COLO668 (cell line): Measurements from ENCODE around the gene RPE65.
"Not testable (repeated sequence)": the region's sequence is repeated elsewhere in the genome, so short reads cannot be mapped to it uniquely, and the experiment has no call there.

Source experiments
- DNase-seq: peaks from one replicate; lab custom pipeline; 2025; ENCODE audit not compliant: unreplicated experiment; lab: John Stamatoyannopoulos, UW

The RPE65 gene

DNA sequence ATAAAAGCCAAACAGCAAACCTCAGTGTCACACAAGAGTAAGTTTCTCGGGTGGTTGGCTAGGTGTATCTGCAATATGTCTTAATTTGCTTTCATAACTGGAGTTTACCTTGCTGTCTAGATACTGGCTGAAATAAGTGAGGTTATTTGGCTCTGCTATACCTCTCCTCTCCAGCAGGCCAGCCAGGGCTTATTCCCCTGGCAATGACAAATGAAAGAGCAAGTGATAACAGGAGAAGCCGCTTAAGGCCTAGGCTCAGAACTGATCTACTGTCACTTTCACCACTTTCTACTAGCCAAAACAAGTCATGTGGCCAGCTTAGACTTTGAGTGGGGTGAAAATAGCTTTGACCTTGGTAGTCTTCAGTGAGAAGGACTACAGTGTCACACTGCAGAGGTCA, 4.8 kb upstream of the RPE65 start:
- DNase-seq = no peak

DNA sequence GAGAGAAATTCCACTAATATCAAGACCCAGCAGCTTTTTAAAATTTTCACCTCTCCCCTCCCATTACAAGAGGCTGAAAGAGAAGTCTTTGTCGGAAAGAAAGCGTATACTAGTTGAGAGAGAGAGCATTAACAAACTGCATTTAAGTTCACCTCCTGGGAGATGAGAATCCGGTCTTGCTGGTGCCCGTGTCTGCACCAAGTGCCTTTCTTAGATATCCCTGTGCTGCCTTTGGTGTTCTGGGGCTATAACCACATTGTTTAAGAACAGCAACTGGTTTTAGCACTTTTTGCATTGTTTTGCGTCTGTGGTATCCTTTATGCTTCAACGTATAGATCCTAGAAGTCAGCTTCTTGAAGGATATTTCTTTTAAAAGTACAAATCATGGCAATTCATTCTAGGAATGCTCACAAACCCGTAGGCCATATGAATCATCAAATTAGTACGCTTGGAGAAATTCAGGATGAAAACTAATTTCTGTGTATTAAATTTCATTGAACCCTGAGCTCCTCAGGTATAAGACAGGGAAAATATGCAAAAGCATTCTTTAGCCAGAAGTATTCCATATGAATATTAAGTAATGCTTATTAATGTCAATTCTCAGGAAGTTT, 3.4 kb upstream of the RPE65 start:
- DNase-seq = no peak

DNA sequence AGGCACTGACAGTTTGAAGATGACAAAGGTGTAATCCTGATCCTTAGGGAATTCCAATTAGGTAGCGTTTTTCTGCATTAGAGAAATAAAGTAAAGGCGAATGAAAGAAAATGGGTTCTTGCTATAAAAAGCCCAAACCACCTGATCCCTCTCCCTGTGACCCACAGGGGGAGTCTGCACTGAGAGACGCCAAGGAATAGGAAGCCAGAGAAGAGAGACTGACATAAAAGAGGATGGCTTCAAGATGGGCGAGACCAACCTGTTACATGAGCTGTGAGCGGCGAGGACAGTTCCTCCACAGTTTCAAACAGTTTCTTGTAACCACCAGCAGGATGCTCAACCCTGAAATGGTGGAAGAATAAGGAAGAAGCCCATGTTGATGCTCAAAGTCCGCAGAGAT, 1.4 kb downstream of the RPE65 start:
- DNase-seq = no peak

DNA sequence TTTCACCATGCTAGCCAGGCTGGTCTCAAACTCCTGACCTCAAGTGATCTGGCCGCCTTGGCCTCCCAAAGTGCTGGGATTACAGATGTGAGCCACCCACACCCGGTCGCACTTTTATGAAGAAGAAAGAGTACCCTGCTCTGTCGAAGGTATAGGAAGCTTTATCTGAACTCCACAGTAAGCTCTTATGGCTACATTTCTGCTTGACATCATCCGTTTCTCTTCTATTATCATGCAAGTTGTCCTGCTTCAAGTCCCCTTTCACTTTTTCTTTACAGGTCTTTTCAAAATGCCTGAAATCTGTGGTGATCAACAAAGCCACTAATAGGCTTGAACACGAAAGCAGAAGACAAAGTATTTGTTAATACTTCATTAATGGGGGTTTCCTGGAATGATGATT, 4.0 kb downstream of the RPE65 start:
- DNase-seq = no peak

DNA sequence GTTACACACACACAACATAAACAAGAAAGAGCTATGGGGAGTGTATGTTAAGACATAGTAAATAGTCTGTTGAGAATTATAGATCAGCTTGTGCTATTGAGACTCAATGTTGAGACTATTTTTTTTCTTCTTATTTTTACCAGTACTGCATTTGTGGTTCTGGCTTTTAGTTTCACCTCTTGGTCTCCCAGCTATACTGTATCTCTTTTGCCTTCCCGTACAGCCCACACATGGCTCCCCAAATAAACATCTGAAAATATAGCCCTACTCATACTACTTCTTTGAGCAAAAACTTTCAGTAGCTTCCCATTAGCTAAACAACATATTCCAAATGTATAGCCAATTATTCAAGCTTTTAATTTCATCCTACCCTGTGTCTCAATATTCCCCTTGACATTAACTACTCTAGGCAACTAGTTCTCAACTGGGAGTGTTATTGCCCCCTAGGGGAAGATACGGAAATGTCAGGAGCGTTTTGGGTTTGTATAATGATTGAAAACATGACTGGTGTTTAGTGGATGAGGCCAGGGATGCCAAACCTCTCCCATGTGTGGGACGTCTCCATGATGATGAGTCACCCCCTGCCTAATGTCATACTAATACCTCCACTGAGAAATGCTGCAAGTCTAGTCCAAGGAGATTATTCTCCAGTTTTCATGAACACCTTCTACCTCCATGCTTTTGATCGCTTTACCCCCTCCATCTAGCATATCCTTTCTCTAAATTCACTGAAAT, 6.8 kb downstream of the RPE65 start:
- peak; percentile 42 for DNase-seq

DNA sequence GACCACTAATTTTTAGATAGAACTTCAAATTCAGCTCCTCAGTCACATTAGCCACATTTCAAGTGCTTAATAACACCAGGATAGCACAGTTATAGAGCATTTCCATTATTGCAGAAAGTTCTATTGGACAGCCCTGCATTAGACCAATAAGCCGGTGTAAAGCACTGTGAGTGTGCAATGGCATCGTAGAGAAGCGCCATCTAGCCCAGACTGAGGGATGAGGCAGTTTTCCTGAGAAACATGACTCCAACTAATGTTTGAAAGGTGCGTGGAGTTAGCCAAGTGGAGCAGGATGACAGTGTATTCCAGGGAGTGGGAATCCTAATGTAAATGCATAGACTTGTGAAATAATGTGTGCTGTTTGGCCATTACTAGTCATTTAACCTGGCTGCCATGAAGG, 7.7 kb downstream of the RPE65 start:
- DNase-seq = no peak

DNA sequence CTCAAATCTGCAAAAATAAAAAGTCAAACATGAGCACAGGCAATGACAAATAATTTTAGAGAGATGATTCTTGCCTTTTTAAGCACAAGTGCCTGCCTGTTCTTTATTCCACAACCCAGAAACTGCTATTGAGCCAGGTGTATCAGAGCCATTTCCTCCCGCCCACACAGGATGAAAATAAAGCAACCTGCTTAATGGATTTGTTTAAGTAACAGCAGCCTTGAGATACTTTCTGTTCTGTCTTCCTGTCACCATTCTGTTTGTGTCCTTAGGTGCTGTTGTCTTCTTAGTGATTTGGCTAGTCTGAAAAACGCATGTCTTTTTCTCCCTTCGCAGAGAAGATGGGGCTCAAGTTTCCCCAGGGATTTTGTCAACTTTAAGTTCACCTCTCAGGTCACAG, 11.4 kb downstream of the RPE65 start:
- DNase-seq = no peak

DNA sequence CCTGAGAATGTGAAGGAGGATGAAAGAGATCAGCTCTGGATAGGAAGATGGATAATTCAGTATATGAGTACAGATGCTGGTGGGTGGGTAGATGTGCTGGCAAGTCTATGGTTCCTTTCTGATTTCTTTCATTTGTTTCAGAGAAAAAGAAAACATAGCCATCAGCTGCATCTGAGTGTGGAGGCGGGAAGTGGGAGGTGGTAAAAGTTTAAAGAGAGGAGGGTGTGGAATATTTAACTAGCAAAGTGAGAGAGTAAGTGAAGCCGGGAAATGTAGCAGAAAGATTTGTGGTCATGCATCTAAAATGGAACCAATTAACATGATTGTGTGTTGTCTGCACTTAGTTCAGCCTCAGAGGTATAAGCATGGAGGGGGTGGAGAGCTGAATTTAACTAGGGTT, 16.4 kb downstream of the RPE65 start:
- DNase-seq = no peak

DNA sequence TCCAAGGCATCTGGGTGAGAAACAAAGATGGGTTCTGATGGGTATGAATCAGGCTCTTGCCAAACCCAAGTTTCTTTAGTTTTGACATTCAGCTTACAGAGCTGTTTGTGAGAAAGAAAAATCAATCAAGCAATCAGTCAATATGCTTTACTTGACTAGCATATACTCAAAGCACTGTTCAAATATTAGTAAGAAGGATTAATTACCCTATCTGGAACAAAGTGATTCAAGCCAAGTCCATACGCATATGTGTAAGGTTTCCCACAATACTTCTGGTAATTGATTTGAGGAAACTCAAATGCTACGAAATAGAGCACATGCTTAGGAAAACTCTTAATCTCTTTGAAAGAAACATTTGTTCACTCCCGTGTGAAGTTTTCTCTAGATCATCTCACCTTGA, 18.7 kb downstream of the RPE65 start:
- DNase-seq = no peak

DNA sequence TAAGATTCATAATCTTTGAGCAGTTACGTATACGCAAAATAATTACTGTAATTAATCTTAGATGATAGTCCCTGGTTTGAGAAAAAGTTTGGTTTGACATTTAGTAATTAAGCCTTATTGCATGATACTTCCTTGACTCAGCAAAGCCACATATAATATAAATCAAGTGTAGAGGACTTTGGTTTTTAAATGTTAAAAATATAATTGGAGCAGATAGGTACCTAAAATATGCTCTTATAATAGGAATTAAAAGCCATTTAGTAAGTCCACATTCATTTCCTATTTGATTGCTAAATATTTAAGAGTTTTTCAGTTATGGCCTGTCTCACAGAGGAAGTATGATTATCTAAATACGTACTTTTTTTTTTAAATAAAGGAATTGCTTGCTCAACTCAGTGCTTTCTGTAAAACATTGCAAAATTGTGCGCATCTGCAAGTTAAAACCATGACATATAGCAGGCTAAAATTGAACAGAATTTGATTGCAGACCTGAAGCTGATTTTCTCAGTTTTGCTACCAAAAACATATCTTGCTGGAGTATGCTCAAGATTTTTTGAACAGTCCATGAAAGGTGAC, 20.4 kb downstream of the RPE65 start:
- DNase-seq = no peak

DNA sequence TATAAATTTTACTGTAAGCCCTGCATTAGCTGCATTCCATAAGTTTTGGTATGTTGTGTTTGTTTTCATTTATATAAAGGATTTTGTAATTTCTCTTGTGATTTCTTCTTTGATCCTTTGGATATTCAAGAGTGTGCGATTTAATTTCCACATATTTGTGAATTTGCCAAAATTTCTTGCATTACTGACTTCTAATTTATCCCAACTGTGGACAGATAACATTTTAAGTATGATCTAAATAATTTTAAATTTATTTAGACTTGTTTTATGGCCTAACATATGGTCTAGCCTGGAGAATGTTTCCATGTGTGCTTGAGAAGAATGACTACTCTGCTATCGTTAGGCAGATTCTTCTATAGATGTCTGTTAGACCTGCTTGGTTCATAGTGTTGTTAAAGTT, 23.2 kb downstream of the RPE65 start:
- DNase-seq = no peak

DNA sequence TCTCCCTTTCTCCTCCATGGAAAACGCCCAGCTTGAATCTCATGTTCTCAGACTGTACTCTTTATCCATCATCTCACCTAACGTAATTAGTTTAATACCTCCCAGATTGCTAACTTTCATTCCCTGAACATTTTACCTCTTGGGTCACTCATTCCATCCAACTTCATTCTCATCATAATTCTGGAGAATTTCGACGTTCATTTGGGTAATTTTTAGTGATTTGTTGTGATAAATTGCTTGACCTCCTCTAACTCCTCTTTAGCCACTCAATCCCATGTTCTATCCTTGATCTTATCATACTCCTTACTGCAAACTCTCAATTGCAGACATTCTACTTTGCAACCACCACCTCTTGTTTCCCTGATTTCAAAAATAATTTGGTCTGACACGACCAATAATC, 28.4 kb downstream of the RPE65 start:
- no peak for DNase-seq

DNA sequence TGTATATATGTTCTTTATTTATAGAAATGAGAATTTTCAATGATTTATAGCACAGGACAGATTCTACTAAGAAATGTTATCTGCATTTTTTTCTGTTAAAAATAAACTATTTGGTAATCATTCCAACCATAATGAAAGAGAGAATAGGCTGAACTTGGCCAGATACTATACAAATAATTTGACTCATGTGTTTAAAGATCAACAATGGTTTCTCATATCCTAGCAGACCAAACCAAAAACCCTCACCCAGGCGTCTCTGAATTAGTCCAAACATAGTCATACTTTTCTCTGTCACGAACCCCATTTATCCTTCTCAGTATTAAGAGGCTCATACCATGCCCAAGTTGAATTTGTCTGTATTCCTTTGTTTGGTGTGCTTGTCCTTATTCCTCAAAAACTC, 40.3 kb downstream of the RPE65 start:
- DNase-seq = no peak

DNA sequence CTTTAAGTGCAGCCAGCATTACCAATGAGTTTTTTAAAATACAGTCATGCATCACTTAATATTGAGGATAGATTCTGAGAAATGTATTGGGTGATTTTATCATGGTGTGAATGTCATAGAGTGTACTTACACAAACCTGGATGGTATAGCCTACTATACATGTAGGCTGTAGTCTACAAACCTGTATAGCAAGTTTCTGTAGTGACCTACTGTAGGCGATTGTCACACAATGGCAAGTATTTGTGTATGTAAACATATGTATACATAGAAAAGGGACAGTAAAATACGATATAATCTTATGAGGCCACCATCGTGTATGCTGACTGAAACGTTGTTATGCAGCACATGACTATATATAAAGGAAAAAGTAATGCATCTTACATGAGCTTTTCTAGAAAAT, 48.2 kb downstream of the RPE65 start:
- DNase-seq = no peak

DNA sequence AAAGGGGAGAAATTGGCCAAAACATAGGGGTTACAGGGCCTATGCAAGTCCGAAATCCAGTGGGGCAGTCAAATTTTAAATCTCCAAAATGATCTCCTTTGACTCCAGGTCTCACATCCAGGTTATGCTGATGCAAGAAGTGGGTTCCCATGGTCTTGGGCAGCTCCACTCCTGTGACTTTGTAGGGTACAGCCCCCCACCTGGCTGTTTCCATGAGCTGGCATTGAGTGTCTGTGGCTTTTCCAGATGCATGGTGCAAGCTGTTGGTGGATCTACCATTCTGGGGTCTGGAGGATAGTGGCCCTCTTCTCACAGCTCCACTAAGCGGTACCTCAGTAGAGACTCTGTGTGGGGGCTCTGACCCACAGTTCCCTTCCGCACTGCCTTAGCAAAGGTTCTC, 54.2 kb downstream of the RPE65 start:
- DNase-seq = not testable (repeated sequence)

DNA sequence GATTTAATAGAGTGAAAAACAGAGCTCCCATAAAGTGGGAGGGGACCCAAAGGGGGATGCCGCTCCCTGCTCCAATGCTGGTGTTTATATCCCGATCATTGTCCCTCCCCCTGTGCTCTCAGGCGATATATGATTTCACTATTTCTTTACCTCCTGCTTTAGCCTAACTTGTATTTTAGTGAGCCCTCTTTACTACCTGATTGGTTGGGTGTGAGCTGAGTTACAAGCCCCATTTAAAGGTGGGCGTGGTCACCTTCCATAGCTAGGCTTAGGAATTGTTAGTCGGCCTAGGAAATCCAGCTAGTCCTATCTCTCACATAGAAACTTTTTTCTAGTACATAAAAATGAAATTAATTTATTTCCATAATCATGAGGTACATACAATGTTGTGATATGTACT, 57.3 kb downstream of the RPE65 start:
- DNase-seq = not testable (repeated sequence)

DNA sequence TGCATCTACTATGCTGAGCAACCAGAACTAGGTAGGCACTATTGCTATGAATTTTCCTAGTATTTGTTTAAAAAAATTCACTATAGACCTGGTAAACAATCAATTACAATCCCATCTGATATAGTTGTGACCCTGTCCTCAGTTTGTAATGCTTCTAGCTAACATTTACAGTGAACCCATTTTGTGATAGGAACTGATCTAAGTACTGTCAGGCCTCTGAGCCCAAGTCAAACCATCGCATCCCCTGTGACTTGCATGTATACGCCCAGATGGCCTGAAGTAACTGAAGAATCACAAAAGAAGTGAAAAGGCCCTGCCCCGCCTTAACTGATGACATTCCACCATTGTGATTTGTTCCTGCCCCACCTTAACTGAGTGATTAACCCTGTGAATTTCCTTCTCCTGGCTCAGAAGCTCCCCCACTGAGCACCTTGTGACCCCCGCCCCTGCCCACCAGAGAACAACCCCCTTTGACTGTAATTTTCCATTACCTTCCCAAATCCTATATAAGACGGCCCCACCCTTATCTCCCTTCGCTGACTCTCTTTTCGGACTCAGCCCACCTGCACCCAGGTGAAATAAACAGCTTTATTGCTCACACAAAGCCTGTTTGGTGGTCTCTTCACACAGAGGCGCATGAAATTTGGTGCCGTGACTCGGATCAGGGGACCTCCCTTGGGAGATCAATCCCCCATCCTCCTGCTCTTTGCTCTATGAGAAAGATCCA, 63.8 kb downstream of the RPE65 start:
- DNase-seq = not testable (repeated sequence)

DNA sequence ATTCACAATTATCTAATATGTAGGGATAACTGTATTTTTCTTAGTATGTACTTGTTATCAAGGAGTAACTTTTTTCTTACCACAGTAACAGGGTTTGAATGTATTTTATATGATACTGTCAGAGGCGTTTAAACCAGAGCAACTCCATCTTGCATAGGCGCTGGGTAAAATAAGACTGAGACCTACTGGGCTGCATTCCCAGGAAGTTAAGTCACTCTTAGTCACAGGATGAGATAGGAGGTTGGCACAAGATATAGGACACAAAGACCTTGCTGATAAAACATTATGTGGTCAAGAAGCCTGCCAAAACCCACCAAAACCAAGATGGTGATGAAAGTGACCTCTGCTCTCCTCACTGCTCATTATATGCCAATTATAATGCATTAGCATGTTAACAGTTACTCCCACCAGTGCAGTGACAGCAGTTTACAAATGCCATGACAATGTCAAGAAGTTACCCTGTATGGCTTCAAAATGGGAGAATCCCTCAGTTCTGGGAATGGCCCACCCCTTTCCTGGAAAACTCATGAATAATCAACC, 64.8 kb downstream of the RPE65 start:
- DNase-seq = no peak

DNA sequence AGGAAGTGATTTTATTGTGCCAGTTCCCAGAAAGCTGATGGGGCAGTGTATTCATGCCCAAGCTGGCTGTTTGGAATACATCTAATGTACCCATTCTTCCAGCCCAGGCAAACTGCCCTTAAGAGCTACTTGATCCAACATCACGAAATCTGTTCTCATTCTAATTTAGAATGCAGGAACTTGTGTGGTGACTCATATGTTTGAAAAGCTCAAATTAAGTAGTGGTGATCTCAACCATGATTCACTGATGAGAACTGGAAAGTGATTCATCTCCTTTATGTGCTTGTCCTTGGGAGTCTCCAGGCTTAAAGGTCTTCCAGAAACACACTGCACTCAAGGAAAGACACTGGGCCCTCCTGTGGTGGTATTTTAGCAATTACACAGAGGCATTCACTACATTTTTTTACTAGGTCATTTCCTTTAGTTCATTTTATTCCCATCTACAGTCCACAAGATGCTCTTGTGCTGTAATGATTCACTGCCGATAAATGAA, 65.4 kb downstream of the RPE65 start:
- DNase-seq = no peak

DNA sequence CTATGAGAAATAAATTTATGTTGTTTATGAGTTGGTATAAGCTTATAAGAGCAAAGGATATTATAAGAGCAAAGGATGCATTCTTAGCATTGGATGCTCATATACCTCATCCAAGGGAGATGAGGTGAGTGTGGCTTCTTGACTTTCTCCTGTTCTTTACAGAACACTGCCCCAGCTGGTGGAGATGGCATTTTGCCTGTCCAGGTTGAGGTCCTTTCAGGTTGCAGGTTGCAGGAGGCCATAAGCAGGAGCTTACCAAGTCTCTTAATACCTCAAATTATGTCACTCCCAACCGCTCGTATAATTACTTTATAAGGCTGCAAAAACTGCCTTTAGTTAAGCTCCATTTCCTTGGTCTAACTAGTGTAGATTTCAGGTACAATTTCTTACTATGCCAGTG, 66.7 kb downstream of the RPE65 start:
- no peak for DNase-seq

DNA sequence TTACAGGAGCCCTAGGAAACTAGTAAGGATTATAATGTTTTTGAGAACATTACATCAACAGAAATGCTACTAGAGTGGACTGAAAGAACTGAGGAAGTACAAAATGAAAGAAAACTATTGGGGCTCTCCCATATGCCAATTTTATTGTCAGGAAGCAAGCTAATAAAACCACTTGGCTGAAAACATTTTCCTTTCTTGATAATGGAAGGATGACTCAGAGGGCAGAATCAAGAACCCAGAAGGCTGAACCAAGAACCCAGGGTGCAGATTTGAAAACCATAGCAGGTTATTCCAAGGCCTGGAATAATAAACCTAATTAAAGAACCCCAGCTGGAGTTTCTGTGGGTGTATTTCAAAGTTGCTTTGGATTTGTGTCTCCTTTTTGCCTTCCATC, 70.7 kb downstream of the RPE65 start:
- DNase-seq = no peak
